ENCODE results near the gene SAMD14. TPM values are rescaled to one million over a fixed set of nuclear protein-coding genes. Genes with fewer than 3 reads are reported as not detected.

SAMD14 gene
- total RNA-seq, 6 experiments from 2014 or later: 0.50 to 3.8 (median 0.77) TPM; not detected in 1

DNA sequence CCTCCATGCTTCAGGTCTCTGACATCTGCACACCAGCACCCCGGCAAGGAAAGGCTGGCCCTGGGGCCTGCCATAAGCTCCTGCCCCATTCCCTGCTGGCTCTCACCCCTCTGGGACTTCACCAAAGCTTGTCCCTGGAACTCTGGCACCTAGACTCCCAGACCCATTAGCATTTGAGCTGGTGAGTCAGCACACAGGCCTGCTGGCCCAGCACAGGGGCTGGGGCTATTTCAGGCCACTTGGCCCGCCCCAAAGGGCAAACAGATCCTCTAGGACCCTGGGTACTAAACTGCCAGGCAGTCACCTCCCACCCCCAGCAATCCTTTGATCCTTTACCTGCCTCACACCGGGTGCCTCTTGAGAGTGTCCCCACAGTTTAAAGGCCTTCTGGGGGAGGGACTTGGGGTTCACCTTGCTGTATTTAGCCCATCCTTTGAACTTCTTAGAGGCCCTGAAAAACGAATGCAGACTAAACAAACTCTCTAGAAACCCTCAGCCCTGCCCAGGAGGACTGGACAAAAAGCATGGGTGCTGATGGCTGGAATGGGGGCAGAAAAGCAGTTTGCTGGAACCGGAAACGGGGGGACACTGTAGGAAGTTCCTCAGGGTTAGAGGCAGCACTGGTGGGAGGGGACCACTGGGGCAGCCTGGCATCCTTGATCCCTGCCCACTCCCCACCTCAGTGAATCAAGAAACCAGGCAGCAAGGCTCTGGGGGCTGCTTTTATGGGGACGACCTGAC is 3.2 kb upstream of the SAMD14 start:
- Histone ChIP-seq H3K4me1 (peaks cover 0 to 3% (median 0%) of the 10 kb centered on the region in 4 donors), H3K4me3 (no peak overlapping the region), H3K36me3 (peaks cover 0 to 26% (median 1%) of the 10 kb centered on the region in 4 donors), H3K27me3 (peaks cover 0 to 6% of the 10 kb centered on the region in 2 donors), H3K9me3 (no peaks in the 10 kb centered on the region), H3K27ac (no peak overlapping the region)
- DNase-seq: peak in 1 of 3 donors; percentile 62
- WGBS (ENCODE audit: insufficient coverage, low coverage, low lambda C conversion rate, missing lambda C conversion rate): 53% methylated on average over 4 of the region's 7 CpGs
- intact Hi-C loops (cut with DNase I): no loop called here
- no peak for TF ChIP-seq POLR2A (IDR thresholded peaks at IDR 0.05)
- TF ChIP-seq, protein P1, sequence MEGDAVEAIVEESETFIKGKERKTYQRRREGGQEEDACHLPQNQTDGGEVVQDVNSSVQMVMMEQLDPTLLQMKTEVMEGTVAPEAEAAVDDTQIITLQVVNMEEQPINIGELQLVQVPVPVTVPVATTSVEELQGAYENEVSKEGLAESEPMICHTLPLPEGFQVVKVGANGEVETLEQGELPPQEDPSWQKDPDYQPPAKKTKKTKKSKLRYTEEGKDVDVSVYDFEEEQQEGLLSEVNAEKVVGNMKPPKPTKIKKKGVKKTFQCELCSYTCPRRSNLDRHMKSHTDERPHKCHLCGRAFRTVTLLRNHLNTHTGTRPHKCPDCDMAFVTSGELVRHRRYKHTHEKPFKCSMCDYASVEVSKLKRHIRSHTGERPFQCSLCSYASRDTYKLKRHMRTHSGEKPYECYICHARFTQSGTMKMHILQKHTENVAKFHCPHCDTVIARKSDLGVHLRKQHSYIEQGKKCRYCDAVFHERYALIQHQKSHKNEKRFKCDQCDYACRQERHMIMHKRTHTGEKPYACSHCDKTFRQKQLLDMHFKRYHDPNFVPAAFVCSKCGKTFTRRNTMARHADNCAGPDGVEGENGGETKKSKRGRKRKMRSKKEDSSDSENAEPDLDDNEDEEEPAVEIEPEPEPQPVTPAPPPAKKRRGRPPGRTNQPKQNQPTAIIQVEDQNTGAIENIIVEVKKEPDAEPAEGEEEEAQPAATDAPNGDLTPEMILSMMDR (IDR thresholded peaks at IDR 0.05): no peak
- ATAC-seq: peak; percentile 13 to 52 (median 45)

DNA sequence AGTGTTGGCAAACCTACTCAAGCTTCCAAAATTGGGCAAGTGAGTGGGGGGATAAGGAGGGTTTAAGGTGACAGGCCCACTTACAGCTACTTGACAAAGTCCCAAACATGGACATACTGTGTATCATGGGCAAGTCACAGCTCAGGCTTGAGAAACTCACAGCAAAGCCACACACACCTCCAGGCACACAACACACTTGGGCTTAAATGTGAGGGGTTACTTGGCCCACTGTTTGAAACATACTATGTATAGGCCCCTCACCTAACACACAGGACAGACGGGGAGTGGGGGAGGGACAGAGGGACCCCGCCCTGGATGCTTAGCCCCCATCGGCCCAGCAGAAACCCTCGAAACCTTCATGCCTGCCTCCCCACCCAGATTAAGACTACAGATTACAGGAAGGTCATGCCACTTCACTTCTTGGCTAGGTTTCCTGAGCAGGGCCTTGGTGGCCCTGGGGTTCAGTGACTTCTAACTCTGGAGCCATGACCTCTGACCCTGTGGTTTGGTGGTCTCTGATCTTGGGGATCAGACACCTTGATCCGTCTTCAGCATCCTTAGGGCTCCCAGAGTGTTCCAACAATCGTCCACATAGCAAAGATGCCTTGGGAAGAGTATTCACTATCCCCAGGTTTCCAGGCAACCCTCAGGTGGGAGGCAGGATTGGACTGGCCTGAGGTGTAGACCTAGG is 2.3 kb upstream of the SAMD14 start:
- H3K27ac ChIP-seq: no peak overlapping the region
- TF ChIP-seq, protein P1 (IDR thresholded peaks at IDR 0.05): no peak
- TF ChIP-seq POLR2A (IDR thresholded peaks at IDR 0.05): no peak
- H3K27me3 ChIP-seq: peaks cover 0 to 6% of the 10 kb centered on the region in 2 donors
- H3K36me3 ChIP-seq: peaks cover 0 to 18% (median 0%) of the 10 kb centered on the region in 4 donors
- no peak overlapping the region for H3K4me3 ChIP-seq
- DNase-seq (no peak), ATAC-seq (no peak)
- H3K9me3 ChIP-seq: no peaks in the 10 kb centered on the region
- no CpG with 5 or more reads among the region's 6 CpGs for WGBS (ENCODE audit: insufficient coverage, low coverage, low lambda C conversion rate, missing lambda C conversion rate)
- H3K4me1 ChIP-seq: peaks cover 0 to 3% (median 0%) of the 10 kb centered on the region in 4 donors
- intact Hi-C loops (cut with DNase I): no loop called here

DNA sequence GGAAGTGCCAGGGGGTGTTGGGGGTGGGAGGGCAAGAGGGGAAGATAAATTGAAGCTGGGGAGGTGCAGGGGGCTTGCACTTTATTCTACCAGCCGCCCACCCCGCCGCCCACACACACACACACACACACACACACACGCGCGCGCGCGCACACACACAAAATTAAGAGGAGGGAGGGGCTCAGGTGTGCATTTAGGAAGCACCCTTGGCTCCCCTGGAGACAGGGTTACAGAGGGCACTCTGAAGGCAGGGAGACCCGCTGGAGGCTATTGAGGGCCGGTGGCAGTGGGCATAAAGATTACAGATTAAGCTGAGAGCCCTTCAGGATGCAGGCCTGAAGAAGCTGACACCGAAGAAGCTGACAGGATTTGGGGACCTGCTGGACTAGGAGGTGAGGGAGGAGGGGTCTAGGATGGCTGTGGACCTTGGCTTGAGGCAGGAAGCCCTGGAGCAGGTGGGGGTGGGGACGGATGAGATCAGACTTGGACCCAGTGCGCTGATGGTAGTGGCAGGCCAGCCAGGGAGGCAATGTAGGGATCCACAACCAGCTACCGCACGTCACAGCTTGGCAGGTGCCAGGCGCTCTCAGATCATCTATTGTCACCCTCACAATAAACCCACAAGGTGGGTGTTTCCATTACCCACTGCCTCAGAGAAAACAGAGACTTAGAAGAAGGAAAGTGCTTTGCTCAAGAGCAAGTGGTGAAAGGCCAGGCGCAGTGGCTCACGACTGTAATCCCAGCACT is 772 bp upstream of the SAMD14 start:
- H3K27me3 ChIP-seq: peaks cover 0 to 6% of the 10 kb centered on the region in 2 donors
- no peaks in the 10 kb centered on the region for H3K9me3 ChIP-seq
- no peak for DNase-seq
- H3K4me3 ChIP-seq: no peak overlapping the region
- WGBS (ENCODE audit: insufficient coverage, low coverage, low lambda C conversion rate, missing lambda C conversion rate): 47% methylated on average over 12 of the region's 19 CpGs
- TF ChIP-seq POLR2A (IDR thresholded peaks at IDR 0.05): no peak
- TF ChIP-seq, protein P1 (IDR thresholded peaks at IDR 0.05): no peak
- peaks cover 0 to 3% (median 0%) of the 10 kb centered on the region in 4 donors for H3K4me1 ChIP-seq
- intact Hi-C loops (cut with DNase I): no loop called here
- ATAC-seq: peak in 2 of 4 donors; percentile 14 to 24
- no peak overlapping the region for H3K27ac ChIP-seq
- H3K36me3 ChIP-seq: peaks cover 0 to 7% (median 0%) of the 10 kb centered on the region in 4 donors

DNA sequence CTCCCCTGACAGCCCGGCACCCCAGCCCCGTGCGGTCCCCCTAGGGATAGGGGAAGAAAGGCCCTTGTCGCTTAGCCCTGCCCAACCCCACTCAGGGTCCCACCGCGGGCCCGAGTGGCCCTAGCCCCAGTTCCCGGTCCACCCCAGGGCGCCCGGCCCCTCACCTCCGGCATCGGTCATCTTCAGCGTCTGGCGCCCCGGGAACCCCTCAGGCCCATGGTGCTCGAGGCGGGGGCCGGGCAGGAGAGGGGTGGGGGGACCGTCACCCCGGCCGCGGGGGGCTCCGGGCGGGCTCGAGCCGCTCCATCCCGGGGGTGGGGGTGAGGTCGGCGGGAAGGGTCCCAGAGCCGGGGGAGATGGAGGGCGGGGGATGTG is 620 bp downstream of the SAMD14 start:
- intact Hi-C loops (cut with DNase I): no loop called here
- TF ChIP-seq, protein P1 (IDR thresholded peaks at IDR 0.05): no peak
- TF ChIP-seq POLR2A (IDR thresholded peaks at IDR 0.05): no peak
- H3K27ac ChIP-seq: peak overlapping the region in 1 of 3 donors; percentile 16
- peaks cover 0 to 6% of the 10 kb centered on the region in 2 donors for H3K27me3 ChIP-seq
- no peaks in the 10 kb centered on the region for H3K9me3 ChIP-seq
- H3K4me1 ChIP-seq: peaks cover 0 to 3% (median 0%) of the 10 kb centered on the region in 4 donors
- ATAC-seq (peak in 2 of 4 donors; percentile 3), DNase-seq (no peak)
- 4% methylated on average over 9 of the region's 31 CpGs for WGBS (ENCODE audit: insufficient coverage, low coverage, low lambda C conversion rate, missing lambda C conversion rate)
- H3K36me3 ChIP-seq: peaks cover 0 to 1% (median 0%) of the 10 kb centered on the region in 4 donors
- peak overlapping the region; percentile 18 to 24 (median 21) for H3K4me3 ChIP-seq

All from right lobe of liver (tissue), 6 donors.